Measurements from ENCODE around the gene TOR4A. TPM values are rescaled to one million over a fixed set of nuclear protein-coding genes. Genes with fewer than 3 reads are reported as not detected.
A peak's percentile ranks its signal among the peaks of the same experiment; 100 is the strongest.
"Not testable (repeated sequence)": the region's sequence is repeated elsewhere in the genome, so short reads cannot be mapped to it uniquely, and the experiment has no call there.

Gene TOR4A
- total and polyA plus RNA-seq, 9 of the 15 experiments (the other 6 are each of a cell fraction or from before 2014, with no cell fraction given) = 3.9 to 49.2 (median 8.8) TPM

DNA sequence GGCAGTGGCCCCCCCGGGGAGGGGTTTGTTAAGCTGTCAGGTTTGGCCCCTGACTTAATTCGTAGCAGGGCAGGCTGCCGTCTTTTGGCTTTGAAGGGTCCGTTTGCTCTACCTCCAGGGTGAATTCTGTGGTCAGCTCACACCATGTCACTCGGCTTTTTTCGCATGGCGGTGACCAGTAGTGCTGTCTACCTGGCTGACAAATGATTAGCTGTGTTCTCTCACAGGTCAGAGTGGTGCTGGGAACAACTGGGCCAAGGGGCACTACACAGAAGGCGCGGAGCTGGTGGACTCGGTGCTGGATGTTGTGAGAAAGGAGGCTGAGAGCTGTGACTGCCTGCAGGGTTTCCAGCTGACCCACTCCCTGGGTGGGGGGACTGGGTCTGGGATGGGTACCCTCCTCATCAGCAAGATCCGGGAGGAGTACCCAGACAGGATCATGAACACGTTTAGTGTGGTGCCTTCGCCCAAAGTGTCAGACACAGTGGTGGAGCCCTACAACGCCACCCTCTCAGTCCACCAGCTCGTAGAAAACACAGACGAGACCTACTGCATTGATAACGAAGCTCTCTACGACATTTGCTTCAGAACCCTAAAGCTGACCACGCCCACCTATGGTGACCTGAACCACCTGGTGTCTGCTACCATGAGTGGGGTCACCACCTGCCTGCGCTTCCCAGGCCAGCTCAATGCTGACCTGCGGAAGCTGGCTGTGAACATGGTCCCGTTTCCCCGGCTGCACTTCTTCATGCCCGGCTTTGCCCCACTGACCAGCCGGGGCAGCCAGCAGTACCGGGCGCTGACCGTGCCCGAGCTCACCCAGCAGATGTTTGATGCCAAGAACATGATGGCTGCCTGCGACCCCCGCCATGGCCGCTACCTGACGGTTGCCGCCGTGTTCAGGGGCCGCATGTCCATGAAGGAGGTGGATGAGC lies 35.0 kb upstream of the TOR4A start (continued):
- no peak for TF ChIP-seq NFIX (CRISPR knock-in tag; IDR thresholded peaks at IDR 0.05; ENCODE audit: low read depth)
- TF ChIP-seq, protein P1, sequence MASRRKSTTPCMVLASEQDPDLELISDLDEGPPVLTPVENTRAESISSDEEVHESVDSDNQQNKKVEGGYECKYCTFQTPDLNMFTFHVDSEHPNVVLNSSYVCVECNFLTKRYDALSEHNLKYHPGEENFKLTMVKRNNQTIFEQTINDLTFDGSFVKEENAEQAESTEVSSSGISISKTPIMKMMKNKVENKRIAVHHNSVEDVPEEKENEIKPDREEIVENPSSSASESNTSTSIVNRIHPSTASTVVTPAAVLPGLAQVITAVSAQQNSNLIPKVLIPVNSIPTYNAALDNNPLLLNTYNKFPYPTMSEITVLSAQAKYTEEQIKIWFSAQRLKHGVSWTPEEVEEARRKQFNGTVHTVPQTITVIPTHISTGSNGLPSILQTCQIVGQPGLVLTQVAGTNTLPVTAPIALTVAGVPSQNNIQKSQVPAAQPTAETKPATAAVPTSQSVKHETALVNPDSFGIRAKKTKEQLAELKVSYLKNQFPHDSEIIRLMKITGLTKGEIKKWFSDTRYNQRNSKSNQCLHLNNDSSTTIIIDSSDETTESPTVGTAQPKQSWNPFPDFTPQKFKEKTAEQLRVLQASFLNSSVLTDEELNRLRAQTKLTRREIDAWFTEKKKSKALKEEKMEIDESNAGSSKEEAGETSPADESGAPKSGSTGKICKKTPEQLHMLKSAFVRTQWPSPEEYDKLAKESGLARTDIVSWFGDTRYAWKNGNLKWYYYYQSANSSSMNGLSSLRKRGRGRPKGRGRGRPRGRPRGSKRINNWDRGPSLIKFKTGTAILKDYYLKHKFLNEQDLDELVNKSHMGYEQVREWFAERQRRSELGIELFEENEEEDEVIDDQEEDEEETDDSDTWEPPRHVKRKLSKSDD (conservative IDR thresholded peaks at IDR 0.05; ENCODE audit: low read length) = no peak

DNA sequence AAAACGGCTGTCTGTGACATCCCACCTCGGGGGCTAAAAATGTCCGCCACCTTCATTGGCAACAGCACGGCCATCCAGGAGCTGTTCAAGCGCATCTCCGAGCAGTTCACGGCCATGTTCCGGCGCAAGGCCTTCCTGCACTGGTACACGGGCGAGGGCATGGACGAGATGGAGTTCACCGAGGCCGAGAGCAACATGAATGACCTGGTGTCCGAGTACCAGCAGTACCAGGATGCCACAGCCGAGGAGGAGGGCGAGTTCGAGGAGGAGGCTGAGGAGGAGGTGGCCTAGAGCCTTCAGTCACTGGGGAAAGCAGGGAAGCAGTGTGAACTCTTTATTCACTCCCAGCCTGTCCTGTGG lies 34.3 kb upstream of the TOR4A start:
- in situ Hi-C loops (cut with MboI) = loop anchor here (25.0 kb wide), 1 partner anchor 456 kb away; the partner anchor contains the start of genes CCDC183 and TMEM141
- CTCF ChIA-PET (ENCODE audit: low intra/inter-chr PET ratio); H3K4me3 ChIP-seq: not testable (repeated sequence)
- TF ChIP-seq POLR2AphosphoS5 (IDR thresholded peaks at IDR 0.05; ENCODE audit: control insufficient read depth, insufficient read depth, low read depth, low read length) (0 out of 2 replicates have a peak, but pooled peaks have one; percentile 5), POLR2G (IDR thresholded peaks at IDR 0.05; ENCODE audit: low read depth, low read length) (peak; percentile 79), FIP1L1 (IDR thresholded peaks at IDR 0.05; ENCODE audit: low read depth, low read length, poor library complexity, severe bottlenecking) (peak; percentile 39), CCNT2 (IDR thresholded peaks at IDR 0.05; ENCODE audit: borderline replicate concordance, extremely low read depth, insufficient read length, low read depth, low read length) (peak; percentile 4), ZFX (CRISPR knock-in tag; IDR thresholded peaks at IDR 0.05) (peak; percentile 43), KDM5B (IDR thresholded peaks at IDR 0.05; ENCODE audit: insufficient replicate concordance, low read depth, low read length) (peak; percentile 5), RBFOX2 (IDR thresholded peaks at IDR 0.05; ENCODE audit: low read depth, low read length) (peak; percentile 76), PHF8 (IDR thresholded peaks at IDR 0.05; ENCODE audit: borderline replicate concordance, low read length) (peak; percentile 11; the same call in 1 of the 2 replicates)

More for the DNA sequence above, 34.3 kb upstream of the TOR4A start:
- H3K9me1 ChIP-seq (ENCODE audit: control insufficient read depth, insufficient read depth, low read length); ATAC-seq; H3K9me3 ChIP-seq (replicated peaks; ENCODE audit: control insufficient read depth, insufficient read depth, low read depth, low read length); H3K27me3 ChIP-seq (ENCODE audit: control insufficient read depth in 2 of 2, insufficient read depth in 2 of 2, low read length in 2 of 2); H3K27ac ChIP-seq (ENCODE audit: extremely low read depth, low read depth, low read length); H2AFZ ChIP-seq (ENCODE audit: low read depth, low read length); DNase-seq (ENCODE audit: extremely low read depth in 1 of 4, low spot score in 3 of 4): not testable (repeated sequence)
- intact Hi-C loops (cut with micrococcal nuclease) = loop anchor here (5.0 to 10.0 kb wide), 2 partner anchors 59 to 458 kb away; partner anchors contain the start of gene NRARP
- H3K36me3 ChIP-seq (ENCODE audit: control insufficient read depth, insufficient read depth, low read length) = peaks cover 30% of the 10 kb centered on the region
- FAIRE-seq = peak; percentile 29
- POLR2A ChIA-PET = interaction anchor here (0.6 to 6.5 kb wide), 19 partner anchors 11 to 869 kb away, joined by 3 to 221 read pairs (median 4); partner anchors contain the start of genes ANAPC2, CARD9, EXD3 and NELFB
- H3K4me2 ChIP-seq (ENCODE audit: insufficient read depth, low read length) = peak overlapping the region; percentile 47
- 89% methylated on average over 9 of the region's 18 CpGs for WGBS (ENCODE audit: insufficient coverage, low coverage, missing lambda C conversion rate)
- H4K20me1 ChIP-seq (replicated peaks; ENCODE audit: control insufficient read depth, insufficient read depth, low read length) = peaks cover 30% of the 10 kb centered on the region
- TSS peak; percentile 71 for BruUV-seq (replicated peaks)
- peaks cover 53% of the 10 kb centered on the region for H3K79me2 ChIP-seq (ENCODE audit: control insufficient read depth, insufficient read depth, low read length)
- peaks cover 24 to 85% of the 10 kb centered on the region in 2 experiments; a peak in 4 of 5 replicates for H3K4me1 ChIP-seq (replicated peaks in 1 of 2; ENCODE audit: control insufficient read depth in 2 of 2, insufficient read depth in 2 of 2, low read length in 2 of 2)
- H3K9ac ChIP-seq (ENCODE audit: insufficient read depth in 1 of 2, low read depth in 2 of 2, low read length in 2 of 2) = peak overlapping the region in 1 of 2 experiments; percentile 100; a peak in 2 of 4 replicates
